HCT116 (cell line): Measurements from ENCODE around the gene IL17REL.

ENCODE experiments used
- CTCF ChIP-seq, 3 experiments: fragments of 200-600 bp in 1 of 3; sonication (generic) in 1 of 3; IDR thresholded peaks in 2 of 3; conservative IDR thresholded peaks in 1 of 3; 2 replicates each; pipeline ENCODE4 v1.5.1; 2012 to 2017; ENCODE audit warnings: low read depth in 2 of 3, low read length in 2 of 3, antibody characterized with exemption in 1 of 3, borderline replicate concordance in 1 of 3, control low read depth in 1 of 3, mild to moderate bottlenecking in 1 of 3, mixed read lengths in 1 of 3, mixed run types in 1 of 3, moderate library complexity in 1 of 3; ENCODE audit not compliant: insufficient read depth in 1 of 3
- EZH2 ChIP-seq: fragments of 200-600 bp; sonication (generic); IDR thresholded peaks from 2 replicates; pipeline ENCODE4 v1.6.1; 2017; ENCODE audit warnings: antibody characterized with exemption, mixed run types
- EZH2phosphoT487 ChIP-seq: fragments of 200-600 bp; IDR thresholded peaks from 2 replicates; pipeline ENCODE4 v1.6.1; 2018; ENCODE audit warnings: antibody characterized with exemption, borderline replicate concordance
- POLR2A ChIP-seq: IDR thresholded peaks from 2 replicates; pipeline ENCODE4 v1.7.0; 2011; ENCODE audit warnings: borderline replicate concordance; ENCODE audit not compliant: insufficient read depth, insufficient read length; ENCODE audit errors: extremely low read depth
- POLR2AphosphoS5 ChIP-seq: IDR thresholded peaks from 2 replicates; pipeline ENCODE4 v1.6.1; 2011; ENCODE audit warnings: mild to moderate bottlenecking, low read depth, low read length, moderate library complexity
- SP1 ChIP-seq: IDR thresholded peaks from 2 replicates; pipeline ENCODE4 v1.6.1; 2012; ENCODE audit warnings: low read depth
- ZNF274 ChIP-seq: fragments of 200-500 bp; sonication (Bioruptor generic); IDR thresholded peaks from 2 replicates; pipeline ENCODE4 v1.6.1; 2014; ENCODE audit warnings: mild to moderate bottlenecking, low read depth, low read length, inconsistent platforms

GRCh38 chr22:50034126-50035081 lies 21.8 kb upstream of the IL17REL start:
- TF ChIP-seq ZNF274 = no peak
- no peak for TF ChIP-seq POLR2A
- TF ChIP-seq SP1 = no peak
- no peak for TF ChIP-seq POLR2AphosphoS5
- TF ChIP-seq EZH2 = no peak
- no peak for TF ChIP-seq CTCF (IDR thresholded peaks at IDR 0.05 in 2 of 3, conservative IDR thresholded peaks at IDR 0.05 in 1 of 3; ENCODE audit: borderline replicate concordance in 1 of 3, insufficient read depth in 1 of 3, low read depth in 2 of 3, low read length in 2 of 3)
- TF ChIP-seq EZH2phosphoT487 = no peak
